Measurements from ENCODE around the gene GPS2.
"Not testable (repeated sequence)": the region's sequence is repeated elsewhere in the genome, so short reads cannot be mapped to it uniquely, and the experiment has no call there.

Gene GPS2

GRCh38 chr17:7314719-7315569 lies at the start of gene GPS2:
TSS of gene GPS2 (minus strand) at chr17:7315360. CDS start at chr17:7315052, 308 bp downstream.
- peak; percentile 65 for DNase-seq

GRCh38 chr17:7363311-7363710 lies 48.2 kb upstream of the GPS2 start:
- no peak for DNase-seq

GRCh38 chr17:7361906-7362305 lies 46.7 kb upstream of the GPS2 start:
- no peak for DNase-seq

GRCh38 chr17:7357381-7357780 lies 42.2 kb upstream of the GPS2 start:
- DNase-seq: no peak

GRCh38 chr17:7356756-7357155 lies 41.6 kb upstream of the GPS2 start:
- no peak for DNase-seq

- peak; percentile 27 for DNase-seq
Observed at GRCh38 chr17:7356072-7356549, 41.0 kb upstream of the GPS2 start.

- DNase-seq: no peak
Observed at GRCh38 chr17:7355573-7355972, 40.4 kb upstream of the GPS2 start.

DNA sequence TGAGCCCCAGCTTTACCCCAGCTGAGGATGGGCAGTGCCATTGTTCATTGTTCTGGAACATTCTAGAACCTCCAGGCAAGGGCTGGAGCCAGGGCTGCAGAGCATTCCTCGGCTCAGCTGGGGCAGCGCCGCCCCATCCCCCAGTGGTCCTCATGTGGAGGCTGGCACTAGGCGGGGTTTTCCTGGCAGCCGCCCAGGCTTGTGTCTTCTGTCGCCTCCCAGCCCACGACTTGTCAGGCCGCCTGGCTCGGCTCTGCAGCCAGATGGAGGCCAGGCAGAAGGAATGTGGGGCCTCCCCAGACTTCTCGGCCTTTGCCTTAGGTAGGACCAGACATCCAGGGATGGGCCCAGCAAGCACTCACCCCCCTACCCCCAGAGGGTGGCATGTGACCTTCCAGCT lies 39.9 kb upstream of the GPS2 start, which contains the start of gene TMEM95:
Gene TMEM95 (plus strand): TSS at position 104 of the 400 bp plus-strand sequence. CDS start 49 bp downstream, at position 153.
- no peak for DNase-seq

DNA sequence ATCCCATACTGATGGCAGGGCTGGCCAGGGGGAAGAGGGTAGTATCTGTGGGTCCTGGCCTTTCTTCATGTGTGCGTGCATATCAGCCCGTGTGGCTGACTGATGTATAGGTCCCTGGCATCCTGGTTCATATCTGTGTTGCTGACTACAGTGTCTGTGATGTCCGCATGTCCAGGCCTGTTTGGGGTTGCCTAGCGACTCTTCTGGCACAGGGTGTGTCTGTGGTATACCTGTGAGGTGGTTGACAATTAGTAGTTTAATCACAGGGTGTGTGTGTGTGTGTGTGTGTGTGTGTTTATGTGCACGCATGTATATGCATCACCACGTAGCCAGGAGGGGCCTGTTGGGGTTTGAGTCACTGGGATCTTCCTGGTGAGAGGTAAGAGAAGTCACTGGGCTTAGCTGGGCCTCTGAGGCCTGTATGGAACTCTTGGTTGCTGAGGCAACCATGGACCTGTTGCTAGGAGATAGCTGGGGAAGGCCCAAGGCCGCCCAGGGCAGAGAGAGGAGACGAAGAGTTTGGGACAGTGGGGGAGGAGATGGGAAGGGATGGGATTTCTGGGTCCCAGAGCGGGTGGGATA lies 39.2 kb upstream of the GPS2 start:
- DNase-seq: no peak

DNA sequence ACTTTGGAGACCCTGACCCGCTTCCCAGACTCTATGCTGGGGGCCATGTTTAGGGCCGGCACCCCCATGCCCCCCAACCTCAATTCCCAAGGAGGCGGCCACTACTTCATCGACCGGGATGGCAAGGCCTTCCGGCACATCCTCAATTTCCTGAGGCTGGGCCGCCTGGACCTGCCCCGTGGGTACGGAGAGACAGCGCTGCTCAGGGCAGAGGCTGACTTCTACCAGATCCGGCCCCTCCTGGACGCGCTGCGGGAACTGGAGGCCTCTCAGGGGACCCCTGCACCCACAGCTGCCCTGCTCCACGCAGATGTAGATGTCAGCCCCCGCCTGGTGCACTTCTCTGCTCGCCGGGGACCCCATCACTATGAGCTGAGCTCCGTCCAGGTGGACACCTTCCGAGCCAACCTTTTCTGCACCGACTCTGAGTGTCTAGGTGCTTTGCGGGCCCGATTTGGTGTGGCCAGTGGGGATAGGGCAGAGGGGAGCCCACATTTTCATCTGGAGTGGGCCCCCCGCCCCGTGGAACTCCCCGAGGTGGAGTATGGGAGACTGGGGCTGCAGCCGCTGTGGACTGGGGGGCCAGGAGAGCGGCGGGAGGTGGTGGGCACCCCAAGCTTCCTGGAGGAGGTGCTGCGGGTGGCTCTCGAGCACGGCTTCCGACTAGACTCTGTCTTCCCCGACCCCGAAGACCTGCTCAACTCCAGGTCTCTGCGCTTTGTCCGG lies 37.9 kb upstream of the GPS2 start:
- no peak for DNase-seq

DNA sequence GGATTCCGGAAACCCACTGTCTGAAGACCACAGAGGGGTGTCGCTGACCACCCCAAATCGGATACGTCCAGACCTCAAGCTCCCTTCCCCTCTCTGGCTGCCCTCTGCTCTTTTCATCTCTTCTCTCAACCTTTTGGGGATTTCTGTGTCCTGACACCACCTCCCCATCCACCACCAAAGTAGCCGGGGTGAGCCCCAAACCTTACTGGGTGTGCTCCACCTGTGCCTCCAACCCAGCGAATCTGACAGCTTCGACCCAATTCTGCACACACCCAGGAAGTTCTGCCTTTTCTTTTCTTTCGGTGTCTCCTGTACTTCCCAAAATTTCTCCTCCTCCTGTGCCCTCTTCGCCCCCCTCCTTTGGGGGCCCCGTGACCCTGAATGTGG lies 37.3 kb upstream of the GPS2 start:
- no peak for DNase-seq

DNA sequence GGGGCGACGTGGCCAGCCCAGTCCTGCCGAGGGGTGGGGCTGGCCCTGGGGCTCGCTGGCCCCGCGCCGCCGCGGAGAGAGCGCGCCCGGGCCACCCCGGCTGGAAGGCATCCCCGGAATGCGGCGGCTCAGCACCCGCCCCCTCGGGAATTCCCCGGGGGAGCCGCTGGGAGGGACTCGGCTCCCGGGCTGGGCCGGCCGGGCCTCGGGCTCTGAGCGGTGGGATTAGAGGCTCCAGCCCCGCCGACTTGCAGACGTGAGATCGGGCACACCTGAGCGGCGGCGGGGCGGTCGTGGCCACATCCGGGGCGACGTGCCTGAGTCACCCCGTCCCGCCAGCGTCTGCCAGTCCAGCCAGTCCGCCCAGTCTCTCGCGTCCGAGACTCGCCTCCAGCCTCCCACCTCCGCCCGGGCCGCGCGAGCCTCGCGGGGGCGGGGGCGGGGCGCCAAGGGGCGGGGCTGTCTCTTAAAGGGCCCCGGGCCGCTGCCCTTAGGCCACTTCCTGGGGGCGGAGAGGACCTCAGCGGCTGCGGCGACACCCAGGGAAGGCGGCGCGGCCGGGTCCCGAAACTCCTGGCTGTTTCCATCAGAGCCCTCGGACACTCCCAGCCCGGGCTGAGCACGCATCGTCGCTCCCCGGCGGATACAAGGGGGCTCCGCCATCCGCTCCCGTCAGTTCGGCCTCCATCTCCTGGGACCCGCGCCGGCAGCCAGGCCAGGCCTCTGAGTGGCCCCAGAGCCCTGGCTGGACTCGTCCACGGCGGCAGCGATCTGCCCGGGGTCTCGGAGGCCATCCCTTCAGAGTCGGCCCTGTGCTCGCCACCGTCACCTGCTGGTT lies 36.7 kb upstream of the GPS2 start, which contains the start of gene KCTD11:
Gene KCTD11 (plus strand): TSS at position 498 of the 838 bp plus-strand sequence.
- no peak for DNase-seq

DNA sequence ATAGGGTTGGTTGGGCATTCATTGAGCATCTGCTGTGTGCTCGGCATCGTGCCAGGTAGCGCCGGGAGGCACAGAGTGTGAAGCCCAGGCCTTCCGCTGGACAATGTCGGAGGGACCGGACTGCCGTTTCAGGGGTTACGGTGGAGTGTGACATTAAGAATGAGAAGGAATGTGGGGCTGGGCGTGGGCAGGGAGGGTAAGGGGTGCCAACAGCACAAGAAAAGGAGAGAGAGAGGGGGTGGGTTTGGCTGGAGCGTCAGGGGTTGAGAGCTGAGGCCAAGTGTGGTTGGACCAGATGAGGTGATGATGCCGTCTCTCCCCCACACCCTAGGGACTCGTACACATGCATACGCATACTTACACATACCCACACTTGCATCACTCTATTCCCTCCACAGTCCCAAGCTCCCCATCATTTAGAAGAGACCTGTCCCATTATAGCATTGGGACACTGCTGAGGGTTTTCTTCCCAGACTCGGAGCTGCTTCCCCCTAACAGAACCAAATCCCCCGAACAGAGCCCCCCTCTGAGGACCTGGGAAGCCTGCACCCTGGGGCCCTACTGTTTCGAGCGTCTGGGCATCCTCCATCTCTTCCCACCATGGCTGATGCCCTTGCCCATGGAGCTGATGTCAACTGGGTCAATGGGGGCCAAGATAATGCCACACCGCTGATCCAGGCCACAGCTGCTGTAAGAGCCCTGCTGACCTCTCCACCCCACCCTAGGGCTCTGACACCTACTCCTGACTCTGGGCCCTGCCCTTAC lies 33.5 kb upstream of the GPS2 start:
- DNase-seq: no peak

GRCh38 chr17:7347630-7348477 lies 32.7 kb upstream of the GPS2 start:
- DNase-seq: no peak

GRCh38 chr17:7346761-7347614 lies 31.8 kb upstream of the GPS2 start:
- no peak for DNase-seq

- no peak for DNase-seq
Observed at GRCh38 chr17:7343250-7343649, 28.1 kb upstream of the GPS2 start.

DNA sequence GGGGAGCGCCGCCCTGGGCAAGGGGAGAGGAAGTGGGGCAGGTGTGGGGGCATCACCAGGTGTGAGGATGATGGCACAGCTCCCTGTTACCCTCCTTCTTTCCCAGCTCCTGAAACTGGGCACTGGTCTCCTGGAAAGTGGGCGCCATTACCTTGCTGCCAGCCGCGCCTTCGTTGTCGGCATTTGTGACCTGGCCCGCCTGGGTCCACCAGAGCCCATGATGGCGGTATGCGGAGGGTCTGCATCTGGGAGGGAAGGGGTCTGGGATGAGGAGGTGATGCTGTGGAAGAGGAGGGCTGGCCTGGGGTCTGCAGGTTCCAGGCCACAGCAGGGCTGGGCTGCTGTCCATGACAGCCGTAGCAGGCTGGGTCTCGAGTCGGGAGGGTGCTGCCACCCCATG lies 26.7 kb upstream of the GPS2 start:
- no peak for DNase-seq

GRCh38 chr17:7340179-7340578 lies 25.0 kb upstream of the GPS2 start:
- no peak for DNase-seq

GRCh38 chr17:7337600-7337999 lies 22.4 kb upstream of the GPS2 start:
- DNase-seq: not testable (repeated sequence)
